ENCODE data around the gene NT5DC3. TPM values are rescaled to one million over a fixed set of nuclear protein-coding genes. Genes with fewer than 3 reads are reported as not detected.

Gene NT5DC3
- polyA plus RNA-seq, 6 donors from 2014 or later = 0.96 to 4.4 (median 1.9) TPM

DNA sequence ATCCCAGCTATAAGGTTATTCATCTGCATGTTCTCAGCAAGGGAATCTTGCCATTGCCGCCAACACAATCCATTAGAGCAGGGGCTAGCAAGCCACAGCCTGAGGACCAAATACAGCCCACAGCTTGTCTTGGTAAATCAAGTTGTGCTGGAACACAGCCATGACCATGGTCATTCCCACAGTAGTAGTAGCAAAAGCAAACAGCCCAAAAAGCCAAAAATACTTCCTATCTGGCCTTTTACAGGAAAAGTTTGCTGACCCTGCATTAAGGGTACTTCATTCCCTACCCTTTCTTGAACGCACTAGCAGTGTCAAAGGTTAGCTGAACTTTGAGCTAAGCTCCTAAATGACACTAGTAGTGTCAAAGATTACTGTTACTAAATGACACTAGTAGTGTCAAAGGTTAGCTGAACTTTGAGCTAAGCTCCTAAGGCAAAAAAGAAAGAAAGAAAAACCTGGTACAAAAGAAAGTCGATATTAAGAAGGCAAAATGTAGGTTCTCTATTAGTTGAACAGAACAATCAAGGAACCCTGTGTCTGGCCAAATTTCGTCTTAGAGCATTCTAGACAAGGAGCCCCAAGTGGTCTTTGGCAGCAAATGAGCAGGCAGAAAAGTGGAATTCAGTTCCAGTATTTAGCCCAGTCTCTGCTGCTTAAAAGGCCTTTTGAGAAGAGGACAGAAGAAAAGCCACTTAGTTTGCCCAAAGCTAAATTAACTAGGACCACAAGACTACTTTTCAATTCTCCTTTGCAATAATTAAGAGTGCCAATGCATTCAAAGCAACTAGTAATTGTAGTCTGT is 67.7 kb downstream of the NT5DC3 start:
- Mint-ChIP-seq H3K27ac (peak overlapping the region in 1 of 6 donors; percentile 25), H3K36me3 (peaks cover 0 to 33% of the 10 kb centered on the region in 2 donors), H3K4me1 (no peaks in the 10 kb centered on the region), H3K9me3 (no peaks in the 10 kb centered on the region), H3K4me3 (no peak overlapping the region), H3K27me3 (no peaks in the 10 kb centered on the region)
- DNase-seq (no peak), ATAC-seq (ENCODE audit: low read depth in 2 of 2) (no peak)

- DNase-seq (no peak), ATAC-seq (ENCODE audit: low read depth in 2 of 2) (no peak)
- Mint-ChIP-seq H3K4me3 (no peak overlapping the region), H3K36me3 (peaks cover 0 to 28% of the 10 kb centered on the region in 2 donors), H3K27me3 (no peaks in the 10 kb centered on the region), H3K27ac (no peak overlapping the region), H3K9me3 (no peaks in the 10 kb centered on the region), H3K4me1 (no peaks in the 10 kb centered on the region)
Measured at GRCh38 chr12:103772367-103773108, 68.5 kb downstream of the NT5DC3 start.

- Mint-ChIP-seq H3K36me3 (peaks cover 4 to 23% of the 10 kb centered on the region in 2 donors), H3K4me3 (no peak overlapping the region), H3K27me3 (no peaks in the 10 kb centered on the region), H3K9me3 (no peaks in the 10 kb centered on the region), H3K4me1 (no peaks in the 10 kb centered on the region), H3K27ac (peak overlapping the region in 1 of 6 donors; percentile 42)
- DNase-seq (peak; percentile 19), ATAC-seq (ENCODE audit: low read depth in 2 of 2) (no peak)
Measured at GRCh38 chr12:103771466-103771865, 69.6 kb downstream of the NT5DC3 start.

DNA sequence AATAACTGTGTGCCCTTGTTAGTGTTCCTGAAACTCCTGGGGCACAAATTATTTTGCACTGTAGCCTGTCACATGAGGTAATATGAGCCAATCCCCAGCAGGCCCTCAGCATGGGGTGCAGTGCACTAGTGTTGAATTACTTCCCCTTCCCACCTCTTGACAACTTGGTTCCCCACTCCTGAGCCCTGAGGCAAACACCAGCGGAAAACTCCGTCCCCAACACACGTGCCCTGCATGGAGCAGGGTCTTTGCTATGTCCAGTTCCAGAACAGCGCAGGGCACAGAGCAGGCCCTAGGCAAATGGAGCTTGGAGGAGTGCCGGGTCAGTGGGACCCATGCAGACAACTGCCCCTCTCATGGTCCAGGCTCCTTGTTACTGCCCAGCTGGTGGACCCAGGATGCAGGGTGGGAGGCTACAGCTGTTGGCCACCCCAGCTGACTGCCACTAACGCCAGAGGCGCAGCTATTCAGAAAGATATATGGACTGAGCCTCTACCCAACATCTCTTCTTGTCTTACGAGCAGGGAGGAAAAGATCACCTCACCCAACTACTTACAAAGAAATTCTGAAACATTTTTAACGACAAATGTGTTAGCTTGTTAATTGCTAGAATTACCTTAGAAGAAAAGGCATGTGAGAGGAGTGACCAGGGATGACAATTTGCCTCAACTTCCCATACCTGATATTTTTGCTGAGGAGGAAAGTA is 71.6 kb downstream of the NT5DC3 start:
- Mint-ChIP-seq H3K27ac (peak overlapping the region in 1 of 6 donors; percentile 76), H3K9me3 (no peaks in the 10 kb centered on the region), H3K4me3 (no peak overlapping the region), H3K27me3 (no peaks in the 10 kb centered on the region), H3K36me3 (peaks cover 8 to 14% of the 10 kb centered on the region in 2 donors), H3K4me1 (no peaks in the 10 kb centered on the region)
- DNase-seq = no peak
- ATAC-seq (ENCODE audit: low read depth in 2 of 2) = no peak

GRCh38 chr12:103768467-103769123 is 72.4 kb downstream of the NT5DC3 start:
- H3K27me3 Mint-ChIP-seq = no peaks in the 10 kb centered on the region
- peaks cover 8 to 14% of the 10 kb centered on the region in 2 donors for H3K36me3 Mint-ChIP-seq
- H3K4me1 Mint-ChIP-seq = no peaks in the 10 kb centered on the region
- H3K9me3 Mint-ChIP-seq = no peaks in the 10 kb centered on the region
- peak overlapping the region in 2 of 6 donors; percentile 14 to 47 for H3K27ac Mint-ChIP-seq
- ATAC-seq (ENCODE audit: low read depth in 2 of 2) = no peak
- no peak overlapping the region for H3K4me3 Mint-ChIP-seq
- DNase-seq = no peak

DNA sequence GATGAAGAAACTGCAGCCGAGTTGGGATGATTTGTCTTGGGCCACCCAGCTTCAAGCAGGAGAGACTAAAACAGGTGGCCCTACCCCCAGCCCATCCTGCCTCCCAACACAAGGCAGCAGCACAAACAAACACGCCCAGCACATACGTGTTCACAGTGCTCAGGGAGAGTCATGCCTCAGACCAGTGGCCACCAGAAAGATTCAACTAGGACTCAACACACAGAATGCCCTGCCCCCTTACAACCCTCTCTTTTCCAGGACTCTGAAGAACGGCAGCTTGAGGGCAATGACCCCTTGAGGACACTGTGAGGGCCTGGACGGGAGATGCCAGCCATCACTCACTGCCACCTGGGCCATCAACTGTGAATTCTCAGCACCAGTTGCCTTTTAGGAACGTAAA is 75.0 kb downstream of the NT5DC3 start:
- DNase-seq (no peak), ATAC-seq (ENCODE audit: low read depth in 2 of 2) (no peak)
- no peak overlapping the region for H3K4me3 Mint-ChIP-seq
- no peaks in the 10 kb centered on the region for H3K27me3 Mint-ChIP-seq
- no peak overlapping the region for H3K27ac Mint-ChIP-seq
- H3K4me1 Mint-ChIP-seq = no peaks in the 10 kb centered on the region
- H3K36me3 Mint-ChIP-seq = peaks cover 8 to 18% of the 10 kb centered on the region in 2 donors
- no peaks in the 10 kb centered on the region for H3K9me3 Mint-ChIP-seq

- no peaks in the 10 kb centered on the region for H3K9me3 Mint-ChIP-seq
- peaks cover 8 to 18% of the 10 kb centered on the region in 2 donors for H3K36me3 Mint-ChIP-seq
- H3K27me3 Mint-ChIP-seq = no peaks in the 10 kb centered on the region
- DNase-seq (no peak), ATAC-seq (ENCODE audit: low read depth in 2 of 2) (no peak)
- no peak overlapping the region for H3K4me3 Mint-ChIP-seq
- H3K27ac Mint-ChIP-seq = no peak overlapping the region
- no peaks in the 10 kb centered on the region for H3K4me1 Mint-ChIP-seq
Measured at GRCh38 chr12:103765322-103765721, 75.7 kb downstream of the NT5DC3 start.

DNA sequence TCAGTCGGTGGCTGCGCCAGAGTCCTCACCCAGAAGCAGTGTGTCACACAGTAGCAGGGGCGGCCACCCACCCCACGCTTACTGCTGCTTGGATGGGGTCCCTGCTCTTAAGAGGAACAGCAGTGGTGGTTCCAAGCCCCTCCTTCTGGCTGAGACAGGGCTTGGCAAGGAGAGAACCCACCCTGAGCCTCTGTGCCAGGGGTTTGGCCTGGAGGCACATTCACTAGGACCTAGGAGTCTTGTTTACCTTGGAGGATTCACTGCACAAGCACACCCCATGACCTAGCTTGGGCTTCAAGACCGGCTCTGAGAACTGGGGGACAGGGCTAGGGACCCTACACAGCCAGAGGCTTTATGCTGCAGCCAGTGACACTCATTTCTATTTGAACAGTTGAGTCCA is 78.6 kb downstream of the NT5DC3 start:
- Mint-ChIP-seq H3K27ac (no peak overlapping the region), H3K4me3 (no peak overlapping the region), H3K27me3 (no peaks in the 10 kb centered on the region), H3K9me3 (no peaks in the 10 kb centered on the region), H3K36me3 (peaks cover 8 to 22% of the 10 kb centered on the region in 2 donors), H3K4me1 (no peaks in the 10 kb centered on the region)
- no peak for DNase-seq
- ATAC-seq (ENCODE audit: low read depth in 2 of 2) = no peak

GRCh38 chr12:103758310-103759089 is 82.5 kb downstream of the NT5DC3 start:
- Mint-ChIP-seq H3K9me3 (peaks cover 0 to 3% (median 0%) of the 10 kb centered on the region in 7 donors), H3K4me3 (no peak overlapping the region), H3K36me3 (peaks cover 0 to 7% of the 10 kb centered on the region in 2 donors), H3K4me1 (no peaks in the 10 kb centered on the region), H3K27ac (peak overlapping the region in 1 of 6 donors; percentile 49), H3K27me3 (peaks cover 0 to 13% (median 3%) of the 10 kb centered on the region in 3 donors)
- ATAC-seq (ENCODE audit: low read depth in 2 of 2) (no peak), DNase-seq (no peak)

DNA sequence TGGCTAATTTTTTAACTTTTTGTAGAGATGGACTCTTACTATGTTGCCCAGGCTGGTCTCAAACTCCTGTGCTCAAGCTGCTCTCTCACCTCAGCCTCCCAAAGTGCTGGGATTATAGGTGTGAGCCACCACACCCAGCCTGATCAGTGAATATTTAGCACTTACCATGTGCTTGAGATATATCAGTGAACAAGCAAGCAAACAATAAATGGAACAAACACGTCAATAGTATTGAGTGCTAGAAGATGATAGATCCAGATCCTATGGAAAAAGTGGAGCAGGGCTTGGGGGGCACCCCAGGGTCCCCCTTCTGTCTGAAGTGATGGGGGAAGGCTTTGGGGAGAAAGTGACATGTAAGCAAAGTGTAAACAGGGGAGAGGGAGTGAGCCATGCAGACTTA is 83.8 kb downstream of the NT5DC3 start:
- H3K27ac Mint-ChIP-seq = peak overlapping the region in 1 of 6 donors; percentile 13
- H3K27me3 Mint-ChIP-seq = peaks cover 0 to 14% (median 3%) of the 10 kb centered on the region in 3 donors
- H3K36me3 Mint-ChIP-seq = peaks cover 0 to 4% of the 10 kb centered on the region in 2 donors

GRCh38 chr12:103756443-103756842 is 84.6 kb downstream of the NT5DC3 start:
- DNase-seq (no peak), ATAC-seq (ENCODE audit: low read depth in 2 of 2) (no peak)
- no peaks in the 10 kb centered on the region for H3K4me1 Mint-ChIP-seq
- H3K4me3 Mint-ChIP-seq = no peak overlapping the region
- H3K27me3 Mint-ChIP-seq = peaks cover 3 to 19% (median 3%) of the 10 kb centered on the region in 3 donors
- peaks cover 0 to 3% (median 0%) of the 10 kb centered on the region in 7 donors for H3K9me3 Mint-ChIP-seq
- H3K27ac Mint-ChIP-seq = no peak overlapping the region
- H3K36me3 Mint-ChIP-seq = peaks cover 0 to 4% of the 10 kb centered on the region in 2 donors

More for the DNA sequence above, 83.8 kb downstream of the NT5DC3 start:
- ATAC-seq (ENCODE audit: low read depth in 2 of 2) = no peak
- Mint-ChIP-seq H3K4me3 (no peak overlapping the region), H3K9me3 (peaks cover 0 to 3% (median 0%) of the 10 kb centered on the region in 7 donors), H3K4me1 (no peaks in the 10 kb centered on the region)
- DNase-seq = no peak

DNA sequence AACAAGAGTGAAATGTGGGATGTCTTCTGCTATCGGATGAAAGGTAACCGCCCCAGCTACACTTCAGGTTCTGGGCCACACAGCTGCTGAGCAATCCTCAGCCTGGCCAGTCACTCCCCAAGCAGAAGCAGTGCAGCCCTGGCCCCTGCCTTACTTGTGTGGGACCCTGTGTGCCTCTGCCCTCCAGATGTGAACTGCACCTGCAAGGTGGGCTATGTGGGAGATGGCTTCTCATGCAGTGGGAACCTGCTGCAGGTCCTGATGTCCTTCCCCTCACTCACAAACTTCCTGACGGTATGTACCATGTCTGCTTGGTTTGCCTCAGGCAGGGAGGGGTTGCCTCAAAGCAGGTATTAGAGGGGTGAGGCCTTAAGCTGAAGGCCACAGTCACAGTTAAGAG is 85.6 kb downstream of the NT5DC3 start:
- DNase-seq = no peak
- Mint-ChIP-seq H3K4me3 (no peak overlapping the region), H3K4me1 (no peaks in the 10 kb centered on the region), H3K9me3 (peaks cover 0 to 3% (median 0%) of the 10 kb centered on the region in 7 donors), H3K27ac (no peak overlapping the region), H3K27me3 (peaks cover 3 to 28% (median 10%) of the 10 kb centered on the region in 3 donors), H3K36me3 (peaks cover 0 to 4% of the 10 kb centered on the region in 2 donors)
- no peak for ATAC-seq (ENCODE audit: low read depth in 2 of 2)
